ENCODE measurements around the gene CISD3. TPM values are rescaled to one million over a fixed set of nuclear protein-coding genes. Genes with fewer than 3 reads are reported as not detected.

CISD3 gene
- total and polyA plus RNA-seq, 2 of the 8 experiments (the other 6 are each of a cell fraction or from before 2014, with no cell fraction given) = 9.4 to 11.1 TPM

DNA sequence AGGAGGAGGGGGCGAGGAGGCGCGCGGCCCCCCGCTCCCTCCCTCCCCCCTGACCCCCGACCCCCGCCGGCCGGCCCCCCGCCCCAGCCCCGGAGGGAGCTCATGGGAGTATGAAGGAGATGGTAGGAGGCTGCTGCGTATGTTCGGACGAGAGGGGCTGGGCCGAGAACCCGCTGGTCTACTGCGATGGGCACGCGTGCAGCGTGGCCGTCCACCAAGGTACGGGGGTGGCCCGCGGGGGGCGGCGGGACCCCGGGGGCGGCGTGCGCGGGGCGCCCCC lies 24.7 kb upstream of the CISD3 start (continued):
- TF ChIP-seq, protein P1, sequence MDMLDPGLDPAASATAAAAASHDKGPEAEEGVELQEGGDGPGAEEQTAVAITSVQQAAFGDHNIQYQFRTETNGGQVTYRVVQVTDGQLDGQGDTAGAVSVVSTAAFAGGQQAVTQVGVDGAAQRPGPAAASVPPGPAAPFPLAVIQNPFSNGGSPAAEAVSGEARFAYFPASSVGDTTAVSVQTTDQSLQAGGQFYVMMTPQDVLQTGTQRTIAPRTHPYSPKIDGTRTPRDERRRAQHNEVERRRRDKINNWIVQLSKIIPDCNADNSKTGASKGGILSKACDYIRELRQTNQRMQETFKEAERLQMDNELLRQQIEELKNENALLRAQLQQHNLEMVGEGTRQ (IDR thresholded peaks at IDR 0.05; ENCODE audit: low read length) = no peak
- TF ChIP-seq RBBP5 (IDR thresholded peaks at IDR 0.05; ENCODE audit: borderline replicate concordance, low read depth, low read length) (no peak), CBX5 (IDR thresholded peaks at IDR 0.05; ENCODE audit: low read depth, low read length) (no peak), SP2 (IDR thresholded peaks at IDR 0.05; ENCODE audit: low read length) (no peak), EGR1 (IDR thresholded peaks at IDR 0.05; ENCODE audit: borderline replicate concordance, low read depth, low read length) (no peak), BRCA1 (IDR thresholded peaks at IDR 0.05; ENCODE audit: low read depth, low read length) (no peak), CBX8 (IDR thresholded peaks at IDR 0.05; ENCODE audit: borderline replicate concordance, low read depth, low read length) (no peak), SP4 (IDR thresholded peaks at IDR 0.05; ENCODE audit: low read length) (no peak)

Data from H1 (cell line).